ENCODE data around the gene ARHGEF28.
A peak's percentile ranks its signal among the peaks of the same experiment; 100 is the strongest.

ARHGEF28 gene

GRCh38 chr5:73791389-73791788 is 165.4 kb downstream of the ARHGEF28 start:
- no peak for DNase-seq

GRCh38 chr5:73792687-73793320 is 166.8 kb downstream of the ARHGEF28 start:
- peak; percentile 78 for DNase-seq

- DNase-seq = no peak
These were observed 167.9 kb downstream of the ARHGEF28 start for GRCh38 chr5:73793911-73794310.

GRCh38 chr5:73796164-73797131 is 170.5 kb downstream of the ARHGEF28 start:
- no peak for DNase-seq

GRCh38 chr5:73797132-73797510 is 171.1 kb downstream of the ARHGEF28 start:
- no peak for DNase-seq

- DNase-seq = no peak
These were observed 173.5 kb downstream of the ARHGEF28 start for GRCh38 chr5:73799401-73799972.

GRCh38 chr5:73801686-73802085 is 175.7 kb downstream of the ARHGEF28 start:
- no peak for DNase-seq

- DNase-seq = no peak
These were observed 179.5 kb downstream of the ARHGEF28 start for GRCh38 chr5:73805449-73805848.

GRCh38 chr5:73808911-73809310 is 182.9 kb downstream of the ARHGEF28 start:
- no peak for DNase-seq

GRCh38 chr5:73810429-73810828 is 184.4 kb downstream of the ARHGEF28 start:
- DNase-seq = no peak

- no peak for DNase-seq
These were observed 186.5 kb downstream of the ARHGEF28 start for GRCh38 chr5:73812457-73812856.

- DNase-seq = no peak
These were observed 187.1 kb downstream of the ARHGEF28 start for GRCh38 chr5:73812962-73813588.

- no peak for DNase-seq
These were observed 188.3 kb downstream of the ARHGEF28 start for GRCh38 chr5:73814233-73814846.

GRCh38 chr5:73815631-73816030 is 189.6 kb downstream of the ARHGEF28 start:
- no peak for DNase-seq

GRCh38 chr5:73816656-73817420 is 190.8 kb downstream of the ARHGEF28 start:
- no peak for DNase-seq

GRCh38 chr5:73818357-73818756 is 192.4 kb downstream of the ARHGEF28 start:
- no peak for DNase-seq

- no peak for DNase-seq
These were observed 194.3 kb downstream of the ARHGEF28 start for GRCh38 chr5:73820326-73820725.

- DNase-seq = no peak
These were observed 195.0 kb downstream of the ARHGEF28 start for GRCh38 chr5:73821003-73821402.

- no peak for DNase-seq
These were observed 196.4 kb downstream of the ARHGEF28 start for GRCh38 chr5:73822278-73822988.

GRCh38 chr5:73822989-73823339 is 197.0 kb downstream of the ARHGEF28 start:
- no peak for DNase-seq

GRCh38 chr5:73823508-73823925 is 197.5 kb downstream of the ARHGEF28 start:
- DNase-seq = no peak

Measured in NCI-H82 (cell line).